GM10266 (cell line): ENCODE measurements around the gene MVB12B.

ENCODE experiments used
- DNase-seq: peaks from one replicate; pipeline ENCODE4 v3.0.0; 2012; ENCODE audit errors: extremely low spot score
- CTCF ChIP-seq: IDR thresholded peaks from 2 replicates; pipeline ENCODE4 v1.5.1; 2012; ENCODE audit warnings: mild to moderate bottlenecking, low read depth; ENCODE audit not compliant: control insufficient read depth, insufficient read depth; ENCODE audit errors: missing control alignments

MVB12B gene

DNA sequence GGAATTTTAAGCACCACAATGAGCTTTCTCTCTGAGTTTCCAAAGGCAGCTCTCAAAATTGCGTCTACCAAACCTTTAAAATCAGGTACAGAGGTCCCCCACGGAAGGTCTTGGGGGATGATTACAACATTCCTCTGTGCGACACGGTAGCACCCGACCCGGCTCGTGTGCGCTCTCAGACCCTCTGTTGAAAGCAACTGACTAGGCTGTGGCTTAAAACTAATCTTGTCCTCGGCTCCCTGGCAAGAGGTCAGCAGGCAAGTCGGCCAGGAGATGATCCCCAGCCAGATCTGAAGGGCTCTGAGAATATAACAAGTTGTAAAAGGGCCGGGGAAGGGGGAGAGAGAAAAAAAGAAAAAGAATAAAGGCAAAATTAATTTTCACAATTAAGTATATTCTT, 194.5 kb downstream of the MVB12B start:
- TF ChIP-seq CTCF, result no peak
- no peak for DNase-seq

DNA sequence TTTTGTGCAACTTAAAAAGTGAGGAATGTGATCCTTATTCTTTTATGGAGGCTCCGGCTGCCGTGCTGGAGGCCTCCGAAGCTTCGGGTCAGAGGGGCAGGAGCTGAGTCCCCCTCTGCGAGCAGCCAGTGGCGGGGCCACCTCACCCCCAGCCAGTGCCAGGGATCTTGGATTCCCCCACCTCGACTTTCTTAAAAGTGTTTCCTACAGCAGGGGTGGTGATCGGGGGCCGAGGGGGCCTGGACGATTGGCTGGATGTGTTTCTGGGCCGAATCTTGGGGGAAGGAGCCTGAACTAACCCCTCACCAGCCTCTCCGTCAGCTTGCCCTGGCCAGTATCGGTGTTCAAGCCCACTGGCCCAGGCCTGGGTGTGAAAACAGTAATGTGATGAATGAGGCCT, 194.9 kb downstream of the MVB12B start:
- no peak for DNase-seq
- no peak for TF ChIP-seq CTCF

- no peak for TF ChIP-seq CTCF
- no peak for DNase-seq
Measured at GRCh38 chr9:126521976-126522590, 195.5 kb downstream of the MVB12B start.

- DNase-seq, result no peak
- no peak for TF ChIP-seq CTCF
Measured at GRCh38 chr9:126522612-126523356, 196.2 kb downstream of the MVB12B start.

DNA sequence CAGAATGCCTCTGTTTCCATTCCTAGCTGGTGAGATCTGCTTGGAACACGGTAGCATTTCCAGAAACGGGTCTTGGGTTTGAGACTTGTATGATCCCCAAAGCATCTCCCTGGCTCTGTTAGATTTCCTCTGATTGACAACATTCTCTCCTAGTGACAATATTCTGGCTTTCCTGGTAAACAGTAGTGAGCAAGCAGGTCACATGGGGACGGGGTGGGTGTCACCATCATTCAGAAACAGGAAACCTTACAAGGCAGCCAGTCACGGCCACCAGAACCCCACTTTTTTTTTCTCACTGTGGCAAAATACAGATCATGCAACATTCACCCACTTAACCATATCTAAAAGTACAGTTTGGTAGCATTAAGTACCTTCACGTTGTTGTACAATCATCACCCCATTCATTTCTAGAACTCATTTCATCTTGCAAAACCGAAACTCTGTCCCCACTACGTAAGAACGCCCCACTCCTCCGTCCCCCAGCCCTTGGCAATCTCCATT, 197.0 kb downstream of the MVB12B start:
- no peak for DNase-seq
- no peak for TF ChIP-seq CTCF

GRCh38 chr9:126524353-126525077, 197.9 kb downstream of the MVB12B start:
- no peak for DNase-seq
- no peak for TF ChIP-seq CTCF
